NCI-H1930 (cell line): ENCODE measurements around the gene TDRD1.

ENCODE experiments used
- DNase-seq, 2 experiments: peaks; one replicate each; lab custom pipeline; 2025; lab: John Stamatoyannopoulos, UW

Gene TDRD1

GRCh38 chr10:114176511-114176910 lies 2.6 kb upstream of the TDRD1 start:
- DNase-seq: no peak

DNA sequence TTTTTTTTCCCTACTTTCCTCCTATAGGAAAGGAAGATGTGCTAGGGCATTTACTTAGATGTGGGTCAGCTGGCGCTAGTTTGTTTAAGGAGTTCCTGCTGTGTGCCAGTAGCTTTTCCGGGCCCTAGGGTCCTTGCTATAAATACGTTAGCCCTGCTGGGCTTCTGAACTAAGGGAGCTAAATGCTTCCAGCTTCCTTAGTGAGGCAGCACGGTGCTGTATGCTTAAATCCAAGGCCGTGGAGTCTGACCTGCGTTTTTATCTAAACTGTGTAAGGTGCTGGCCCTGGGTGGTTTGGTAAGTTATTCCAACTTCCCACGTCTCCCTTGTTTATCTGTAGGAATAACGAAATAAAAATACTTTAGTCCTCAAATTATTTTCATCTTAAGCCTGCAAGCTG lies 594 bp downstream of the TDRD1 start:
- DNase-seq: no peak

DNA sequence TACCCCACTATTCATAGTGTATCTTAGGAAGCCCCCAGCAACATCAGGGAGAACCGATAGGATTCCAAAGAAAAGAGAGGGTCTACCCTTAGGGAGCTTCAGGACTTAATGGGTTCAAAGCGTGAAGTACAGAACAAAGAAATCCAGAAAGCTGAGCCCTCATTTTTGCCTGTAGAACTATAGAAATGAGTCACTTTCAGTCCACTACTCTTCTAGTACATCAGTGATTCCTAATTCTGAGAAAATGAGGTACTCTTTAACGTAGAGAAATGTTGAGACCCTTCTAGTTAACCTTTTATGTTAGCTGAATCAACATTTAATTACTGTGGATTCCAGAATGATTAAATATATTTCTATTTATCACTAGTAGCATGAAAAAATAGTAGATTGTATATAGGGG lies 1.8 kb downstream of the TDRD1 start:
- DNase-seq: no peak

- no peak for DNase-seq
Observed at GRCh38 chr10:114181971-114182370, 2.8 kb downstream of the TDRD1 start.

DNA sequence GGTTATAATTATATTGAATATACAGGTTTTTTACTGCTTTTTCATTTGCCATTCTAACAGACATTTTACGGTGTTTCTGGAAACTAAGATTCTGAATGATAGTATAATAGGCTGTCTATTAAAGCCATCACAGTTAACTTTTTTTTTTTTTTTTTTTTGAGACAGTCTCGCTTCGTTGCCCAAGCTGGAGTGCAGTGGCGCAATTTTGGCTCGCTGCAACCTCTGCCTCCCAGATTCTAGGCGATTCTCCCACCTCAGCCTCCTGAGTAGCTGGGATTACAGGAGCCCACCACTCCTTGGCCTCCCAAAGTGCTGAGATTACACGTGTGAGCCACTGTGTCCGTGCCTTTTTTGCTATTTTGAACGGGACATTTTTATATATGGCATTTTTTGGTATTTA lies 4.4 kb downstream of the TDRD1 start:
- DNase-seq: no peak

DNA sequence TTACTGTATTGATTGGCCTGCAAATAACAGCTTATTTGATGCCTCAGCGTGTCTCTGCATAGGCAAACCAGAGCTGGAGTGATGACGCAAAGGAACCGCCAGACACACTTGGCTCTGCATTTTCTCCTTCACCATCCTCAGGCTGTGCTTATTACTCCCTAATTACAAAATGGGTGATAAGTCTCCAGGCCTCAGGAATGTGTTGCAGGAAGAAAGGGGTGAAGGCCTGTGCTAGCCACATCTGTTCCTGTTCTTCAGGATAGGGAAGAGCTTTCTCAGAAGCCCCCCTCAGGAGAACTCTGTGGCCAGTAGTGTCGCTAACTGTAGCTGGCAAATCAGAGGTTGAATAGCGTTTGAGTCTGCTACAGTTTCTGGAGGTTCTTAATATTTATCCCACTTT lies 5.1 kb downstream of the TDRD1 start:
- DNase-seq: no peak

DNA sequence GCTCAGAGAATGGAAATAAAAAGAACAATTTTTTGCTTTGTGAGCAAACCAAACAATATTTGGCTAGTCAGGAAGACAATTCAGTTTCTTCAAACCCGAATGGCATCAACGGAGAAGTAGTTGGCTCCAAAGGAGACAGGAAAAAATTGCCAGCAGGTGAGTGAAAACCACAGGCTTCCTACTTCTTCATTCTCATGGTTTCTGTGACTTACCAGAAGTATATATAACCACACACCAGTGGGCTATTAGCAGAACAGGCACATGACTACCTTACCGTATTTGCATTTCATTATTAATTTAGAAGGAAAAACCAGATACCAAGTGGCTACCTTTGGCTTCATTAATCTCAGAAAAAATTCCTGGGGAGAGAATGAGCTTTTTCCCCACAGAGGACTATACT lies 8.8 kb downstream of the TDRD1 start:
- DNase-seq: no peak

DNA sequence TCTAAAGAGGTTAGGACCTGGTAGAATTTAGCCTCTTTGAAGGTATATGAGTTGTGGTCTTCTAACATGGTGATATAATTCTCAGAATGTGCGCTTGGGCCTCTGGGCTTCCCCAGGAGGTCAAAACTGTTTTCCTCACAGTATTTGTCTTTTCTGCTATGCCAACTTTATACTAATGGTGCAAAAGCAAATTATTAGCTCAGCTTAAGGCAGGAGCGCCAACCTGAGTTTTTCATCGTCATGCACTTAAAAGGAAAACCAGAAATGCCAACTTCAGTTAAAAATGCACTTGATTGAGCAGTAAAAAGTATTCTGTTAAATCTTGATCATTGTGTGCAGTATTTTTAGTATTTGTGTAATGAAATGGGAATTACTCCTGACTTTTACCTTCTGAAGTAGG lies 9.7 kb downstream of the TDRD1 start:
- DNase-seq: no peak

DNA sequence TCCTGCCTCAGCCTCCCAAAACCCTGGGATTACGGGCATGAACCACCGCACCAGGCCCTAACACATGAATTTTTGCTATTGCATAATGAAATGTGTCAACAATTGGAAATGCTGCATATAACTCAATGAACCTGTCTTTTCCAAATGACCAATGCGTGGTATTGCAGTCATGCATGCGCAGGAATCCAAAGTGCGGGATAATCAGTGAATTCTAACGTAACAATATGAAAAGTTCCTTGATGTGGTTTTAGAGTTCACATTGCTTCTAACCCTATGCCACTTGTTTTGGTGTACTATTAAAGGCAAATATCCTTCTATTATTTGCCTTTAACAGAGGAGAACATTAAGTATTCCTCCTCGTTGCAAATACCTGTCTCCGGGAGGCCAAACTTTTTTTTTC lies 10.5 kb downstream of the TDRD1 start:
- no peak for DNase-seq

- DNase-seq: no peak
Observed at GRCh38 chr10:114195079-114195478, 15.9 kb downstream of the TDRD1 start.

GRCh38 chr10:114199239-114199638 lies 20.1 kb downstream of the TDRD1 start:
- DNase-seq: no peak

DNA sequence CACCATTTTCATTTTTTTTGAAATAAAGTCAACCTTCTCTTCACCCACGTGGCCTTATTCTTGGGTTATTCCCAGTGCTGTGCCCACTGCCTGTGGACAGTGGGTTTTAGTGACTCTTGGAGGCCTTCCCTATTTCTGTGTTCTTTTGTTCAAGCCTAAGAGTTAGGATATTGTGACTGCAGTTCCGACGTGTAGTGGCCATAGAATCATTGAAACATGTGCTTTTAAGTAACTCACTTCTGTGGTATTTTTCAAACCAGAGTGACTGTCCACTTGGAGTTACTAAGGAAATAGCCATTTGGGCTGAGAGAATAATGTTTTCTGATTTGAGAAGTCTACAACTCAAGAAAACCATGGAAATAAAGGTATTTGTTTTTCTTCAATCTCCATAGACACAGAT lies 23.7 kb downstream of the TDRD1 start:
- no peak for DNase-seq

GRCh38 chr10:114206902-114207301 lies 27.7 kb downstream of the TDRD1 start:
- DNase-seq: no peak

GRCh38 chr10:114207349-114207748 lies 28.2 kb downstream of the TDRD1 start:
- DNase-seq: no peak

GRCh38 chr10:114208351-114208750 lies 29.2 kb downstream of the TDRD1 start:
- DNase-seq: no peak

DNA sequence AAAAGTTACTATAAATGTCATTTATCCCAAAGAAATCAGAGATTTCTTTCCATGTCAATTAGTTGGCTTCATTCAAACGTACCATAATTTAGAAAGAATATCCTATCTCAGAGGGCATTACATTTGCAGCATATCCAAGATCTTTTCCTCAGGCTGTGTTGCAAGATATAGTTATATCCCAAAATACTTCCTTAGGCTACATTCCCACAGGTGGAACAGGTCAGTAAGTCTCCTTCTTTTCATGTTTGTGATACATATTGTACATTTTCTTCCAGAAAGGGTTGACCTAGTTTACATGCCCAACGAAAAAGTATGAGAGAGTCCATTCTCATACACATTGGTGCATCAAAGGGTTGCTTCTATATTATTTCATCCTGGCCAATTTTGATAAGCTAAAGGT lies 33.0 kb downstream of the TDRD1 start:
- DNase-seq: no peak

- DNase-seq: no peak
Observed at GRCh38 chr10:114215033-114215432, 35.9 kb downstream of the TDRD1 start.

DNA sequence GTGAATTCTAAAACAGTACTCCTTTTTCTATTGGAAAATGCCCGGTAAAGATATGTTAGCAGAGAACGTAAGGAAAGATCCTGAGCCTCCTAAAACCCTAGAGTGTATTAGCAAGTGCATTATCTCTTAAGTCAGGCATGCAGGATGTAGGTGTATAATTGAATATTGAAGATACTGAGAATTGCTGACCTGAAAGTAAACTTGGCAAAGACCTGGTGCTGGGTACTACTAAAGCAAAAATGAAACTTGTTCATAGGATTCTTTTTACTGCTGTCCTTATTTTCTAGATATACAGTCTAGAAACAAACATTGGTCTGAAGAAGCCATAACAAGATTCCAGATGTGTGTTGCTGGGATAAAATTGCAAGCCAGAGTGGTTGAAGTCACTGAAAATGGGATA lies 41.1 kb downstream of the TDRD1 start:
- no peak for DNase-seq

GRCh38 chr10:114221235-114221634 lies 42.1 kb downstream of the TDRD1 start:
- DNase-seq: no peak

DNA sequence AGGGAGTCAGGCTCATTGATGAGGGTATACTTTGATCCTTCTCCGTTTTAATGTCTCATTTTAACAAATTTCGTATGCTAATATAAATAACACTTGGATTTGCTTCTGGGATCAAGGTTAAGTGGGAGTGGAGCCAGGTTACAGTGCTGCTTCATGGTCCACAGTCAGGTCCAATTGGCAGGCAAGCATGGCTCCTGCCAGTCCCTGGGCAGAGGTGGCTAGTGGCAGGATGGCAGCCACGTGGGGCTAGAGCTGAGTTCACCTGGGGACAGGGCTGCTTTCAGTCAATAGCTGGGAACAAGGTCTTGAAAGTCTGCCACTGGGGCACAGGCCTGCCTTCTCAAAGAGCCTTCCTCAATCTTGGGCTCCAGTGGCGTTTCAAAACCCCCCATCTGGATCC lies 43.9 kb downstream of the TDRD1 start:
- DNase-seq: no peak

- DNase-seq: no peak
Observed at GRCh38 chr10:114228156-114228555, 49.0 kb downstream of the TDRD1 start.

- DNase-seq: no peak
Observed at GRCh38 chr10:114232561-114233176, 53.5 kb downstream of the TDRD1 start.

DNA sequence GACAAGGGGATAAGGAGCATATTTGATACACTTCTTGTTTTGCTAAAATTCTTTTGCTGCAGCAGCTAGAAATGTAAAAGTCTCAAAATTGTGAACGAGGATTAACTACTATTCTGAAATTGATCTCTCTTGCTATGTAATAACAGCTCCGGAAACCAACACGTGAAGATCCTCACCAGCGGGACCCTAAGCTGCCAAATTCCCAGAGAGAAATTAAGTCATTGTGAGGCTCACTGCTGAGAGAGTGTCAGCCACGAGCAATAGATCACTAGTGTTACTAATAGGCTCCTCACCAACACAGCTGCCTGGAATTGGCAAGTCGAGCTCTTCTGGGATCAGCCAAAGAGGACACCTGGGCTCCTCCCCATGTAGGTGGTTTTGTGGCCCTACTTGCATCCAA lies 54.3 kb downstream of the TDRD1 start:
- no peak for DNase-seq

DNA sequence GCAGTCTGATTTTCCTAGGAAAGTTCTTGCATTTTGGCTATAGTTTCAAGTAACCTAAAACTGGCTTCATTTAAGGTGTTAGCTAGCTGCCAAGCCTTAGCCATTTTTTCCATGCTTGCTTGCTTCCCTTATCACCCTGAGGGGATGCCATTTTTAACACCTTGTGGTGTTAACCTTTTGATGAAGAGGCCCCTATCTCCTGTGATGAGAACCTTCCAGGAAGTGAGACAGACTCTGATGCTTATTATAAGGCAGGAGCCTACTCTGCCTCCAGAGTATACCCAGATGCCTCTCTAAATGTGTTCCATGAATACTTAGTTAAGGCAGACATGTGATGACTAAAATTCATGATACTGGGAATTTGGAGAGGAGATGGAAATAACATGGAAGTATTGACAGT lies 55.0 kb downstream of the TDRD1 start:
- DNase-seq: no peak
